Breast epithelium (tissue), 3 donors: ENCODE measurements around the gene BNC1.

ENCODE experiments used
- POLR2A ChIP-seq: fragments of 450-650 bp; IDR thresholded peaks from one replicate; pipeline ENCODE4 v1.6.1; 2016; ENCODE audit warnings: antibody characterized with exemption, mild to moderate bottlenecking, moderate library complexity
- POLR2AphosphoS5 ChIP-seq, 3 donors: sonication (generic); formaldehyde crosslinking; IDR thresholded peaks; one replicate each; pipeline ENCODE4 v1.6.1; 2017; ENCODE audit warnings: antibody characterized with exemption in 3 of 3
- TF ChIP-seq, protein P1 (sequence below), 3 donors: fragments of 450-650 bp; IDR thresholded peaks; one replicate each; pipeline ENCODE4 v1.5.1; 2016 to 2017; ENCODE audit warnings: antibody characterized with exemption in 3 of 3, mild to moderate bottlenecking in 3 of 3, moderate library complexity in 3 of 3

- TF ChIP-seq, protein P1, sequence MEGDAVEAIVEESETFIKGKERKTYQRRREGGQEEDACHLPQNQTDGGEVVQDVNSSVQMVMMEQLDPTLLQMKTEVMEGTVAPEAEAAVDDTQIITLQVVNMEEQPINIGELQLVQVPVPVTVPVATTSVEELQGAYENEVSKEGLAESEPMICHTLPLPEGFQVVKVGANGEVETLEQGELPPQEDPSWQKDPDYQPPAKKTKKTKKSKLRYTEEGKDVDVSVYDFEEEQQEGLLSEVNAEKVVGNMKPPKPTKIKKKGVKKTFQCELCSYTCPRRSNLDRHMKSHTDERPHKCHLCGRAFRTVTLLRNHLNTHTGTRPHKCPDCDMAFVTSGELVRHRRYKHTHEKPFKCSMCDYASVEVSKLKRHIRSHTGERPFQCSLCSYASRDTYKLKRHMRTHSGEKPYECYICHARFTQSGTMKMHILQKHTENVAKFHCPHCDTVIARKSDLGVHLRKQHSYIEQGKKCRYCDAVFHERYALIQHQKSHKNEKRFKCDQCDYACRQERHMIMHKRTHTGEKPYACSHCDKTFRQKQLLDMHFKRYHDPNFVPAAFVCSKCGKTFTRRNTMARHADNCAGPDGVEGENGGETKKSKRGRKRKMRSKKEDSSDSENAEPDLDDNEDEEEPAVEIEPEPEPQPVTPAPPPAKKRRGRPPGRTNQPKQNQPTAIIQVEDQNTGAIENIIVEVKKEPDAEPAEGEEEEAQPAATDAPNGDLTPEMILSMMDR (IDR thresholded peaks at IDR 0.05): no peak
- TF ChIP-seq POLR2AphosphoS5 (IDR thresholded peaks at IDR 0.05) (no peak), POLR2A (no peak)
Measured at GRCh38 chr15:83250781-83251180, 33.7 kb downstream of the BNC1 start.
